HepG2 (cell line): ENCODE measurements around the gene XRCC3. TPM values are rescaled to one million over a fixed set of nuclear protein-coding genes. Genes with fewer than 3 reads are reported as not detected.
"Not testable (repeated sequence)": the region's sequence is repeated elsewhere in the genome, so short reads cannot be mapped to it uniquely, and the experiment has no call there.

Experiments
- ATAC-seq: fragments of 200-7000 bp; cut with Tn5 transposase; 3 replicates; pipeline ENCODE4 v1.9.1; 2020; ENCODE audit warnings: mild to moderate bottlenecking, moderate library complexity
- BruUV-seq: library from RNA; stranded (reverse); fragments of 400-500 nt; replicated peaks from 2 replicates; lab custom pipeline; 2021; lab: Mats Ljungman, UMichigan
- CTCF ChIA-PET: fragments of 300-600 bp; formaldehyde crosslinking; extraction: SDS; loops from one replicate; lab custom pipeline; 2021; ENCODE audit warnings: low total read pairs, inconsistent platforms, low intra/inter-chr PET ratio; lab: Yijun Ruan, JAX
- POLR2A ChIA-PET: fragments of 350-600 bp; sonication (Branson Sonifier 250); formaldehyde crosslinking; loops from one replicate; lab custom pipeline; 2020; ENCODE audit warnings: antibody characterized with exemption, inconsistent platforms; lab: Yijun Ruan, JAX
- DNase-seq: peaks from one replicate; pipeline ENCODE4 v3.0.0-alpha.2; 2015; ENCODE audit warnings: low spot score
- FAIRE-seq: peaks from 3 replicates; lab custom pipeline; 2011; peaks lifted over from hg19 to GRCh38; lab: Jason Lieb, UNC
- H2AFZ ChIP-seq: one replicate; pipeline ENCODE4 v1.6.1; 2011; ENCODE audit warnings: low read length, inconsistent platforms
- H3K27ac ChIP-seq: fragments of 300-600 bp; 3 replicates; pipeline ENCODE4 v1.8.0; 2011; ENCODE audit warnings: mixed run types, mild to moderate bottlenecking, mixed read lengths, low read length, inconsistent platforms; ENCODE audit not compliant: insufficient read depth; ENCODE audit errors: extremely low read length
- H3K27me3 ChIP-seq, 2 experiments: fragments of 200-600 bp in 1 of 2; 2 replicates in 1 of 2; 3 replicates in 1 of 2; pipeline versions ENCODE4 v1.6.0 to v1.8.0; 2011; ENCODE audit warnings: low read length in 2 of 2, mild to moderate bottlenecking in 2 of 2, moderate library complexity in 2 of 2, inconsistent platforms in 1 of 2; ENCODE audit not compliant: insufficient read depth in 2 of 2, control insufficient read depth in 1 of 2
- H3K36me3 ChIP-seq, 2 experiments: fragments of 200-600 bp in 1 of 2; replicated peaks in 1 of 2; 2 replicates in 1 of 2; 3 replicates in 1 of 2; pipeline versions ENCODE4 v1.5.1 to v1.8.0; 2011; ENCODE audit warnings: low read length in 2 of 2, inconsistent platforms in 1 of 2; ENCODE audit not compliant: insufficient read depth in 2 of 2, control insufficient read depth in 1 of 2
- H3K4me1 ChIP-seq: 2 replicates; pipeline ENCODE4 v1.5.1; 2012; ENCODE audit warnings: low read length, inconsistent platforms; ENCODE audit not compliant: insufficient read depth
- H3K4me2 ChIP-seq: 2 replicates; pipeline ENCODE4 v1.6.0; 2011; ENCODE audit warnings: low read depth, low read length, inconsistent platforms
- H3K4me3 ChIP-seq, 3 experiments: fragments of 200-600 bp in 1 of 3; sonication (generic), shearing (Covaris generic) in 1 of 3; replicated peaks in 1 of 3; 2 replicates each; pipeline ENCODE4 v1.5.1; 2011 to 2016; ENCODE audit warnings: low read length in 3 of 3, inconsistent platforms in 2 of 3, low read depth in 2 of 3, mild to moderate bottlenecking in 2 of 3, control low read depth in 1 of 3, mixed read lengths in 1 of 3; ENCODE audit not compliant: insufficient read depth in 1 of 3
- H3K79me2 ChIP-seq: one replicate; pipeline ENCODE4 v1.6.1; 2011; ENCODE audit warnings: low read length, inconsistent platforms; ENCODE audit not compliant: insufficient read depth
- H3K9ac ChIP-seq: 2 replicates; pipeline ENCODE4 v1.6.0; 2011; ENCODE audit warnings: mild to moderate bottlenecking, low read depth, low read length, inconsistent platforms; ENCODE audit not compliant: insufficient read depth
- H3K9me3 ChIP-seq: 2 replicates; pipeline ENCODE4 v1.5.1; 2012; ENCODE audit warnings: mild to moderate bottlenecking, low read length
- H4K20me1 ChIP-seq: 2 replicates; pipeline ENCODE4 v1.6.0; 2011; ENCODE audit warnings: inconsistent platforms, mild to moderate bottlenecking, low read length, moderate library complexity; ENCODE audit not compliant: insufficient read depth
- AHR ChIP-seq: IDR thresholded peaks from 2 replicates; pipeline ENCODE4 v1.6.1; 2018; ENCODE audit warnings: missing genetic modification reagents, missing compliant biosample characterization
- BATF2 ChIP-seq: sonication (generic); formaldehyde crosslinking; IDR thresholded peaks from 2 replicates; pipeline ENCODE4 v1.8.0; 2022; ENCODE audit warnings: mild to moderate bottlenecking, missing genetic modification reagents, moderate library complexity
- ELK4 ChIP-seq: sonication (generic); formaldehyde crosslinking; IDR thresholded peaks from 2 replicates; pipeline ENCODE4 v1.9.0; 2021; ENCODE audit warnings: missing genetic modification reagents, borderline replicate concordance
- IRF1 ChIP-seq: sonication (generic); formaldehyde crosslinking; IDR thresholded peaks from 2 replicates; pipeline ENCODE4 v1.4.0; 2020; ENCODE audit warnings: low read depth, mild to moderate bottlenecking, missing genetic modification reagents
- ZBTB33 ChIP-seq: sonication (generic); formaldehyde crosslinking; IDR thresholded peaks from 2 replicates; pipeline ENCODE4 v1.4.0; 2020; ENCODE audit warnings: missing genetic modification reagents
- ZNF501 ChIP-seq: sonication (generic); formaldehyde crosslinking; IDR thresholded peaks from 2 replicates; pipeline ENCODE4 v1.5.1; 2020; ENCODE audit warnings: mild to moderate bottlenecking, moderate library complexity, missing genetic modification reagents
- ZNF784 ChIP-seq: sonication (generic); formaldehyde crosslinking; IDR thresholded peaks from 2 replicates; pipeline ENCODE4 v1.5.1; 2020; ENCODE audit warnings: missing genetic modification reagents, mild to moderate bottlenecking, borderline replicate concordance
- WGBS: methylation state at CpG from one replicate; pipeline ENCODE4 v1.1.6; 2017; ENCODE audit warnings: low lambda C conversion rate; 5-methylcytosine and 5-hydroxymethylcytosine counted together
- in situ Hi-C: cut with HindIII; loops from 2 replicates; pipeline ENCODE4 v1.10.0; 2017; ENCODE audit warnings: low pct_unique_long_range_greater_than_20kb; ENCODE audit not compliant: extremely low pct_ligation_motif_present
- intact Hi-C: fragments of 100-400 bp; cut with micrococcal nuclease; formaldehyde crosslinking; loops from one replicate; pipeline ENCODE4 v1.10.0; 2022; ENCODE audit not compliant: unreplicated experiment
- polyA plus RNA-seq, 8 experiments: library from polyadenylated mRNA; depleted of rRNA in 3 of 8; stranded (reverse) in 7 of 8; unstranded in 1 of 8; fragments of >200 nt; fragmentation: Illumina TruSeq in 4 of 8; extraction: Trizol in 4 of 8; gene quantifications; 2 replicates each; pipeline versions ENCODE4 v1.2.1 to v1.2.3, GENCODE V29; 2011 to 2016; ENCODE audit warnings: low read depth in 4 of 8, missing spikeins in 1 of 8, mixed read lengths in 1 of 8; ENCODE audit not compliant: insufficient read depth in 1 of 8
- total RNA-seq, 5 experiments: library from RNA; depleted of rRNA; stranded (reverse); fragments of >200 nt; fragmentation: Illumina TruSeq; extraction: Trizol; gene quantifications; 2 replicates each; pipeline ENCODE4 v1.2.3, GENCODE V29; 2016; ENCODE audit warnings: low read depth in 1 of 5

XRCC3 gene
- total and polyA plus RNA-seq, 2 of the 13 experiments (the other 11 are each of a cell fraction or from before 2014, with no cell fraction given) = 5.4 to 25.8 TPM

- no peak for TF ChIP-seq IRF1 (CRISPR knock-in tag)
- TF ChIP-seq BATF2 = no peak
- no peak for TF ChIP-seq ZNF501 (CRISPR knock-in tag)
- no peak for TF ChIP-seq AHR
- no peak for TF ChIP-seq ZBTB33 (CRISPR knock-in tag)
- no peak for TF ChIP-seq ZNF784
- TF ChIP-seq ELK4 (CRISPR knock-in tag) = no peak
- TF ChIP-seq, all 625 proteins: peak for 0
Measured at GRCh38 chr14:103653805-103654204, 61.4 kb downstream of the XRCC3 start (continued).

GRCh38 chr14:103653336-103653735 is 61.9 kb downstream of the XRCC3 start:
- DNase-seq, H3K9ac ChIP-seq, CTCF ChIA-PET, H3K9me3 ChIP-seq, BruUV-seq, H3K27me3 ChIP-seq, in situ Hi-C loops, H3K4me3 ChIP-seq, POLR2A ChIA-PET, H3K4me2 ChIP-seq, H3K4me1 ChIP-seq, ATAC-seq, H3K27ac ChIP-seq, H4K20me1 ChIP-seq, intact Hi-C loops, H2AFZ ChIP-seq, FAIRE-seq: not testable (repeated sequence)
- WGBS = 87% methylated on average over 10 of the region's 10 CpGs
- peaks cover 23% of the 10 kb centered on the region for H3K79me2 ChIP-seq
- peaks cover 23 to 36% of the 10 kb centered on the region in 2 experiments for H3K36me3 ChIP-seq
